ENCODE measurements around the gene COL8A1.
"Not testable (repeated sequence)": the region's sequence is repeated elsewhere in the genome, so short reads cannot be mapped to it uniquely, and the experiment has no call there.

Gene COL8A1

GRCh38 chr3:99638167-99638948, at the start of gene COL8A1:
TSS of gene COL8A1 (plus strand) at chr3:99638594. CDS start at chr3:99790683, 152,089 bp downstream.
- Histone ChIP-seq H3K79me2 (ENCODE audit: low read length) (no peaks in the 10 kb centered on the region), H3K4me1 (ENCODE audit: low read length) (no peaks in the 10 kb centered on the region), H3K9ac (ENCODE audit: low read length) (no peak within 1 kb of the TSS)

DNA sequence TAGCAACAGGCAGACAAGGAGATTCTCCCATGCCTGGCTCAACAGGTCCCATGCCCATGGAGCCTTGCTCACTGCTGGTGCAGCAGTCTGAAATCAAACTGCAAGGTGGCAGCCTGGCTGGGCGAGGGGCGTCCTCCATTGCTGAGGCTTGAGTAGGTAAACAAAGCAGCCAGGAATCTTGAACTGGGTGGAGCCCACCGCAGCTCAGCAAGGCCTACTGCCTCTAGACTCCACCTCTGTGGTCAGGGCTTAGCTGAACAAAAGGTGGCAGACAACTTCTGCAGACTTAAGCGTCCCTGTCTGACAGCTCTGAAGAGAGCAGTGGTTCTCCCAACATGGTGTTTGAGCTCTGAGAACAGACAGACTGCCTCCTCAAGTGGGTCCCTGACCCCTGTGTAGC, 49.2 kb upstream of the COL8A1 start:
- not testable (repeated sequence) for H3K4me2 ChIP-seq (ENCODE audit: low read length); H3K27me3 ChIP-seq (ENCODE audit: low read depth, low read length); H4K20me1 ChIP-seq (ENCODE audit: insufficient read depth, low read length); H3K79me2 ChIP-seq (ENCODE audit: low read length); H2AFZ ChIP-seq (ENCODE audit: low read depth, low read length); H3K9ac ChIP-seq (ENCODE audit: low read length); H3K36me3 ChIP-seq (replicated peaks; ENCODE audit: low read depth, low read length); H3K9me3 ChIP-seq (ENCODE audit: insufficient read depth, low read length); H3K4me3 ChIP-seq (ENCODE audit: low read length); H3K27ac ChIP-seq (ENCODE audit: low read length); H3K4me1 ChIP-seq (ENCODE audit: low read length)

More at GRCh38 chr3:99638167-99638948, at the start of gene COL8A1:
- Histone ChIP-seq H3K27ac (ENCODE audit: low read length) (no peak within 1 kb of the TSS), H4K20me1 (ENCODE audit: insufficient read depth, low read length) (no peaks in the 10 kb centered on the region), H3K4me3 (ENCODE audit: low read length) (no peak within 1 kb of the TSS), H2AFZ (ENCODE audit: low read depth, low read length) (no peak within 1 kb of the TSS), H3K36me3 (replicated peaks; ENCODE audit: low read depth, low read length) (no peaks in the 10 kb centered on the region), H3K27me3 (ENCODE audit: low read depth, low read length) (peaks cover 19% of the 10 kb centered on the region), H3K9me3 (ENCODE audit: insufficient read depth, low read length) (no peaks in the 10 kb centered on the region), H3K4me2 (ENCODE audit: low read length) (no peak within 1 kb of the TSS)
- TF ChIP-seq EZH2phosphoT487 (IDR thresholded peaks at IDR 0.05; ENCODE audit: low read depth) (no peak), CTCF (IDR thresholded peaks at IDR 0.05; ENCODE audit: low read depth, low read length) (no peak)

- no peak overlapping the region for H3K4me2 ChIP-seq (ENCODE audit: low read length)
- H3K4me3 ChIP-seq (ENCODE audit: low read length): no peak overlapping the region
- H2AFZ ChIP-seq (ENCODE audit: low read depth, low read length): no peak overlapping the region
These were observed 38.5 kb upstream of the COL8A1 start for GRCh38 chr3:99599894-99600293.

DNA sequence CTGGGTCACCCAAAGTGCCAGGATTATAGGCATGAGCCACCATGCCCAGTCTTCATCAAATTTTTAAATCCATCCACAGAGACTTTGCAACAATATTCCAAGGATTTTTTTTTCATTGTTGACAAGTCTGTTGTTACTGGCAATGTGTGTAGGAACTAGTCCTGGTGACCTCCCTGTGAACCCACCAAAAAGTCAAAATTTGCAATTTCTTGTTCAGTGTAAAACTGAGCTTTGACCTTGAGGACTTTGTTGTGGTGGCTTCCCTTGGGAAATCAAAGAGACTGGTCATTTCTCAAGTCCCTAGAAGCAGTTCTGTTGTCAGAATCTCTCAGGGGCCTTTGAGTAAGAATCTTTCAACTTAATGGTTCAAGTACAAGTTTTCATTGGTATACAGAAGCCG, 36.9 kb upstream of the COL8A1 start:
- Histone ChIP-seq H3K79me2 (ENCODE audit: low read length) (no peaks in the 10 kb centered on the region), H3K9me3 (ENCODE audit: insufficient read depth, low read length) (no peaks in the 10 kb centered on the region), H3K4me1 (ENCODE audit: low read length) (no peaks in the 10 kb centered on the region), H3K36me3 (replicated peaks; ENCODE audit: low read depth, low read length) (no peaks in the 10 kb centered on the region), H4K20me1 (ENCODE audit: insufficient read depth, low read length) (no peaks in the 10 kb centered on the region), H3K4me3 (ENCODE audit: low read length) (no peak overlapping the region), H2AFZ (ENCODE audit: low read depth, low read length) (no peak overlapping the region), H3K27me3 (ENCODE audit: low read depth, low read length) (no peaks in the 10 kb centered on the region), H3K9ac (ENCODE audit: low read length) (no peak overlapping the region), H3K27ac (ENCODE audit: low read length) (no peak overlapping the region), H3K4me2 (ENCODE audit: low read length) (no peak overlapping the region)
- no peak for TF ChIP-seq CTCF (IDR thresholded peaks at IDR 0.05; ENCODE audit: low read depth, low read length)
- no peak for TF ChIP-seq EZH2phosphoT487 (IDR thresholded peaks at IDR 0.05; ENCODE audit: low read depth)

More at GRCh38 chr3:99599894-99600293, 38.5 kb upstream of the COL8A1 start:
- Histone ChIP-seq H3K9me3 (ENCODE audit: insufficient read depth, low read length) (no peaks in the 10 kb centered on the region), H3K9ac (ENCODE audit: low read length) (no peak overlapping the region), H4K20me1 (ENCODE audit: insufficient read depth, low read length) (no peaks in the 10 kb centered on the region), H3K27ac (ENCODE audit: low read length) (no peak overlapping the region), H3K79me2 (ENCODE audit: low read length) (no peaks in the 10 kb centered on the region), H3K4me1 (ENCODE audit: low read length) (no peaks in the 10 kb centered on the region), H3K27me3 (ENCODE audit: low read depth, low read length) (no peaks in the 10 kb centered on the region), H3K36me3 (replicated peaks; ENCODE audit: low read depth, low read length) (no peaks in the 10 kb centered on the region)
- no peak for TF ChIP-seq EZH2phosphoT487 (IDR thresholded peaks at IDR 0.05; ENCODE audit: low read depth)
- TF ChIP-seq CTCF (IDR thresholded peaks at IDR 0.05; ENCODE audit: low read depth, low read length): no peak
